Thyroid gland (tissue), 4 donors: ENCODE results near the gene TMCO1. TPM values are rescaled to one million over a fixed set of nuclear protein-coding genes. Genes with fewer than 3 reads are reported as not detected.
A peak's percentile ranks its signal among the peaks of the same experiment; 100 is the strongest.
"Not testable (repeated sequence)": the region's sequence is repeated elsewhere in the genome, so short reads cannot be mapped to it uniquely, and the experiment has no call there.

Source experiments
- DNase-seq, 2 donors: peaks; one replicate each; pipeline ENCODE4 v3.0.0-alpha.2; 2019
- H3K27ac ChIP-seq, 3 donors: fragments of 200-600 bp; sonication (generic); 1 replicate in 2 of 3; 2 replicates in 1 of 3; pipeline ENCODE4 v1.5.1; 2016 to 2019; ENCODE audit warnings: mild to moderate bottlenecking in 1 of 3, moderate library complexity in 1 of 3
- H3K27me3 ChIP-seq: fragments of 200-600 bp; sonication (generic); one replicate; pipeline ENCODE4 v1.5.1; 2019
- H3K36me3 ChIP-seq, 2 donors: fragments of 200-600 bp; sonication (generic); one replicate each; pipeline ENCODE4 v1.5.1; 2016 to 2019
- H3K4me1 ChIP-seq, 2 donors: fragments of 200-600 bp; sonication (generic); one replicate each; pipeline ENCODE4 v1.5.1; 2017 to 2019
- H3K4me3 ChIP-seq, 3 donors: fragments of 200-600 bp; sonication (generic); replicated peaks in 1 of 3; 1 replicate in 2 of 3; 2 replicates in 1 of 3; pipeline ENCODE4 v1.5.1; 2016; ENCODE audit warnings: mild to moderate bottlenecking in 1 of 3
- H3K9me3 ChIP-seq: fragments of 200-600 bp; sonication (generic); one replicate; pipeline ENCODE4 v1.5.1; 2017
- POLR2A ChIP-seq, 2 donors: fragments of 450-650 bp; IDR thresholded peaks; one replicate each; pipeline ENCODE4 v1.6.1; 2017; ENCODE audit warnings: antibody characterized with exemption in 2 of 2, mild to moderate bottlenecking in 2 of 2, moderate library complexity in 1 of 2
- WGBS, 2 donors: methylation state at CpG; one replicate each; pipeline ENCODE4 v1.1.5; 2017; 5-methylcytosine and 5-hydroxymethylcytosine counted together
- intact Hi-C: fragments of 100-400 bp; cut with DNase I; formaldehyde crosslinking; loops from one replicate; pipeline ENCODE4 v1.15.1; 2023
- total RNA-seq, 4 donors: library from RNA; depleted of rRNA; stranded (reverse); fragments of >200 nt; gene quantifications; one replicate each; pipeline ENCODE4 v1.2.3, GENCODE V29; 2016
- TF ChIP-seq, protein P1 (sequence below), 6 experiments: fragments of 200-600 bp in 3 of 6; fragments of 450-650 bp in 3 of 6; sonication (generic) in 3 of 6; IDR thresholded peaks; one replicate each; pipeline ENCODE4 v1.5.1; 2016 to 2019; ENCODE audit warnings: antibody characterized with exemption in 6 of 6, mild to moderate bottlenecking in 2 of 6, inconsistent platforms in 1 of 6, moderate library complexity in 1 of 6

The TMCO1 gene
- total RNA-seq, 4 donors from 2014 or later, result 94.5 to 114 (median 103) TPM

DNA sequence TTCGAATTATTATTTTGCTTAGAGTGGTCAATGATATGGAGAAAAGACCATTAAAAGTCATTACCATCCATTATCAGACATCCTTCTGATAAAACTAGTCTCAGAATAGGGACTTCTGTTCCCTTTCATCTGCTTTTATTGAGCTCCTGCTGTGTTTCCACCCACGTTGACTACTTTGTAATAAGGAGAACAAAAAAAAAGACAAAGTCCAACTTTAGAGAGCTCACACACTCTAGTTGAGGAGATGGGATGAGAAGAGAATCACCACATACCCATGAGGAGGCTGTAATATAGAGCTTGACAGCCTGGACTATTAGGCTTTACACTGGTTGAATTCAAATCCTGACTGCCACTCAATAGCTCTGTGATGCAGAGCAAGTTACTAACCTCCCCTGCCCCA, 42.5 kb downstream of the TMCO1 start:
- no peaks in the 10 kb centered on the region for H3K4me1 ChIP-seq
- intact Hi-C loops, result no loop called here
- H3K4me3 ChIP-seq, result no peak overlapping the region
- no peak for DNase-seq
- H3K27ac ChIP-seq, result no peak overlapping the region
- peaks cover 12 to 14% of the 10 kb centered on the region in 2 donors for H3K36me3 ChIP-seq
- WGBS, 2 donors, result 90 to 96% methylated on average over 2 of the region's 2 CpGs
- H3K9me3 ChIP-seq, result no peaks in the 10 kb centered on the region
- TF ChIP-seq, protein P1, sequence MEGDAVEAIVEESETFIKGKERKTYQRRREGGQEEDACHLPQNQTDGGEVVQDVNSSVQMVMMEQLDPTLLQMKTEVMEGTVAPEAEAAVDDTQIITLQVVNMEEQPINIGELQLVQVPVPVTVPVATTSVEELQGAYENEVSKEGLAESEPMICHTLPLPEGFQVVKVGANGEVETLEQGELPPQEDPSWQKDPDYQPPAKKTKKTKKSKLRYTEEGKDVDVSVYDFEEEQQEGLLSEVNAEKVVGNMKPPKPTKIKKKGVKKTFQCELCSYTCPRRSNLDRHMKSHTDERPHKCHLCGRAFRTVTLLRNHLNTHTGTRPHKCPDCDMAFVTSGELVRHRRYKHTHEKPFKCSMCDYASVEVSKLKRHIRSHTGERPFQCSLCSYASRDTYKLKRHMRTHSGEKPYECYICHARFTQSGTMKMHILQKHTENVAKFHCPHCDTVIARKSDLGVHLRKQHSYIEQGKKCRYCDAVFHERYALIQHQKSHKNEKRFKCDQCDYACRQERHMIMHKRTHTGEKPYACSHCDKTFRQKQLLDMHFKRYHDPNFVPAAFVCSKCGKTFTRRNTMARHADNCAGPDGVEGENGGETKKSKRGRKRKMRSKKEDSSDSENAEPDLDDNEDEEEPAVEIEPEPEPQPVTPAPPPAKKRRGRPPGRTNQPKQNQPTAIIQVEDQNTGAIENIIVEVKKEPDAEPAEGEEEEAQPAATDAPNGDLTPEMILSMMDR (IDR thresholded peaks at IDR 0.05), result no peak
- no peak for TF ChIP-seq POLR2A (IDR thresholded peaks at IDR 0.05)
- H3K27me3 ChIP-seq, result no peaks in the 10 kb centered on the region

DNA sequence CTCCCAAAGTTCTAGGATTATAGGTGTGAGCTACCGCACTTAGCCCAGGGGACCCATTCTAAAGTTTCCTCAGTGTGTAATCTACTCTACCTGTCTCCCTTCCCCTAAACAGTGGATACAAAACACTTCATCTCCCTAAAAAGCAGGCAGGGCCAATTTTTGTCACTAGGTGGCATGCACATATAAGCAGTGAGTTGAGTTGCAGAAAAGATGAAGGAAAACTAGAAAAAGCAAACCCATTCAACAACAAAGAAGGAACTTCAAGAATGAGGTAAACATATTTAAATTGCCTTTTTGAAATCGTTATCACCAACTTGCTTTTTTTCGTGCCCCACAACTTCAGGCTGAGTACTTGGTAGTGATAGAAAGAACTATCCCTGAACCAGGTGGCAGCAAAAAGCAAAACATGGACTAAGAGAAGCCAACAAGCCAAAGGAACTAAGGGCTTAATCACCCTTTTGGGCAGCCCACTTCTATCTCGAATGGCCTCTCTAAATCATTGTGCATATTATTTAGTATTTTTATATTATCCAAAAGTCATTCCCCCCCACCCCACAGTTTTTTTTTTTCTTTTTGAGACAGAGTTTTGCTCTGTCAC, 50.7 kb downstream of the TMCO1 start:
- intact Hi-C loops, result loop anchor here (5.0 to 10.0 kb wide), 2 partner anchors 57 to 199 kb away; no protein-coding TSS in a partner anchor
- Histone ChIP-seq H3K4me3 (no peak overlapping the region), H3K27ac (no peak overlapping the region), H3K27me3 (no peaks in the 10 kb centered on the region), H3K36me3 (no peaks in the 10 kb centered on the region), H3K9me3 (no peaks in the 10 kb centered on the region), H3K4me1 (no peaks in the 10 kb centered on the region)
- TF ChIP-seq POLR2A (IDR thresholded peaks at IDR 0.05), result no peak
- TF ChIP-seq, protein P1 (IDR thresholded peaks at IDR 0.05), result peak in 5 of 6 experiments; percentile 28 to 76 (median 62)
- 24 to 26% methylated on average over 4 of the region's 4 CpGs for WGBS, 2 donors
- DNase-seq, result peak; percentile 52 to 56

DNA sequence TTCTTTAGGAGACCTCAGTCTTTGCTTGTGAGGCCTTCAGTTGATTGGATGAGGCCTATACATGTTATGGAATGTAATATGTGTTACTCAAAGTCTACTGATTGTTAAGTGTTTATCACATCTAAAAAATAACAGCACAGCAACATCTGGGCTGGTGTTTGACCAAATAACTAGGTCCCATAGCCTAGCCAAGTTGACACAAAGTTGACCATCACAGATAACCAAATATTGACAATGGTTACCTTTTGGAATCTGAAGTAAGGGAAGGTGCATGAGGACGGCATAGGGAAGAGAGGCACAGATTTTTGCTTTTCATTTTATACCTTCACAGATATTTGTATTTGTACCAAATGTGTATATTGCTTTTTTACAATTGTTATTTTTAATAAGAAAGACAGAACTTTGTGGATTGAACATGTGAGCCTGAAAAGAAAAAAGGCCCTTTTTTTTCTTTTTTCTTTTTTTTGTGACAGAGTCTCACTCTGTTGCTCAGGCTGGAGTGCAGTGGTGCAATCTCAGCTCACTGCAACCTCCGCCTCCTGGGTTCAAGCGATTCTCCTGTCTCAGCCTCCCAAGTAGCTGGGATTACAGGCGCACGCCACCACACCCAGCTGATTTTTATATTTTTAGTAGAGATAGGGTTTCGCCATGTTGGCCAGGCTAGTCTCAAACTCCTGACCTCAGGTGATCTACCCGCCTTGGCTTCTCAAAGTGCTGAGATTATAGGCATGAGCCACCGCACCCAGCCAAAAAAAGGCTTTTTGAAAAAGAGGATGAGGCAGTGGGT, 52.2 kb downstream of the TMCO1 start:
- intact Hi-C loops, result loop anchor here (5.0 to 10.0 kb wide), 2 partner anchors 58 to 201 kb away; no protein-coding TSS in a partner anchor
- H3K27ac ChIP-seq, H3K4me3 ChIP-seq, H3K36me3 ChIP-seq, H3K9me3 ChIP-seq, H3K4me1 ChIP-seq, DNase-seq, H3K27me3 ChIP-seq: not testable (repeated sequence)
- 89 to 96% methylated on average over 8 of the region's 8 CpGs for WGBS, 2 donors

DNA sequence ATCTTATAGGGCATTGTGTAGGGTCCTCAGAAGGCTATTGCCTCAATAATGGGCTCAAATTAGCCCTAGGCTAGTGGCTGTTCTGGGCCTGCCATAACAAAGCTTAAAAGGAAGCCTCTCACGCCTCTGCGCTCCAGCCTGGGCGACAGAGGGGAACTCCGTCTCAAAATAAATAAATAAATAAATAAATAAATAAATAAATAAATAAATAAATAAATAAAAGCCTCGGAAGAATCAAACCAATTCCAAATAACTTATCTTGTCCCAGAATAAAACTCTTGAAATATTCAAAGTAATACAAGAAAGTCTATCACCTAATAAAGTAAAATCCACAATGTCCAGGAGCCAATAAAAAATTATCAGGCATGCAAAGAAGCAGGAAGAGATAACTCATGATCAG, 55.9 kb downstream of the TMCO1 start:
- Histone ChIP-seq H3K27me3 (no peaks in the 10 kb centered on the region), H3K9me3 (no peaks in the 10 kb centered on the region), H3K4me1 (peaks cover 3 to 5% of the 10 kb centered on the region in 2 donors), H3K36me3 (no peaks in the 10 kb centered on the region), H3K4me3 (no peak overlapping the region), H3K27ac (no peak overlapping the region)
- 91 to 97% methylated on average over 5 of the region's 5 CpGs for WGBS, 2 donors
- TF ChIP-seq, protein P1 (IDR thresholded peaks at IDR 0.05), result no peak
- TF ChIP-seq POLR2A (IDR thresholded peaks at IDR 0.05), result no peak
- no peak for DNase-seq
- intact Hi-C loops, result loop anchor here (10.0 kb wide), 1 partner anchor 62 kb away; no protein-coding TSS in a partner anchor

DNA sequence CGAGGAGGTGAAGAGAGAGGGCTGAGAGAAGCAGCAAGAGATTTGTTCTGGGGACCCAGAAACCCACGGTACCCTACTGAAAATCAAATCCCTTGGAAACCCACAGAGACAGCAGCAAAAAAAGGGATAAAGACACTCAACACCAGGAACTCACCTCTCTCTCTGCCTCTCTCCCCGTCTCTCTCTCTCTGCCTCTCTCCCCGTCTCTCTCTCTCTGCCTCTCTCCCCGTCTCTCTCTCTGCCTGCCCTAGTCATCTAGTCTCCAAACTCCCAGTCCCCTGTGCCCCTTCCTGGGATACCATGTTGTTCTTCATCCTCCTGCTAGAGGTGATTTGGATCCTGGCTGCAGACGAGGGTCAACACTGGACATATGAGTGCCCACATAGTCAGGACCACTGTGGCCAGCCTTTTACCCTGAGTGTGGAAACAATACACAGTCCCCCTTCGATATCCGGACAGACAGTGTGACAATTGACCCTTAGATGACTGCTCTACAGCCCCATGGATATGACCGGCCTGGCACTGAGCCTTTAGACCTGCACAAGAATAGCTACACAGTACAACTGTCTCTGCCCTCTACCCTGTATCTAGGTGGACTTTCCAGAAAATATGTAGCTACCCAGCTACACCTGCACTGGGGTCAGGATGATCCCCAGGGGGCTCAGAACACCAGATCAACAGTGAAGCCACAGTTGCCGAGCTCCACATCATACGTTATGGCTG, 60.5 kb downstream of the TMCO1 start:
- intact Hi-C loops, result no loop called here
- WGBS, 2 donors, result 78 to 83% methylated on average over 8 to 10 of the region's 11 CpGs

More for the DNA sequence above, 60.5 kb downstream of the TMCO1 start:
- DNase-seq, result no peak
- no peaks in the 10 kb centered on the region for H3K36me3 ChIP-seq
- H3K27ac ChIP-seq, result no peak overlapping the region
- H3K9me3 ChIP-seq, result no peaks in the 10 kb centered on the region
- TF ChIP-seq POLR2A (IDR thresholded peaks at IDR 0.05), result no peak
- TF ChIP-seq, protein P1 (IDR thresholded peaks at IDR 0.05), result no peak
- H3K4me1 ChIP-seq, result peaks cover 3 to 5% of the 10 kb centered on the region in 2 donors
- no peaks in the 10 kb centered on the region for H3K27me3 ChIP-seq
- no peak overlapping the region for H3K4me3 ChIP-seq
